ENCODE measurements around the gene PTPRO.

The PTPRO gene

GRCh38 chr12:15368812-15369211, 46.5 kb downstream of the PTPRO start:
- Histone ChIP-seq H3K9me2 (replicated peaks; ENCODE audit: insufficient read depth, low read length) (no peaks in the 10 kb centered on the region), H3K27me3 (ENCODE audit: low read length) (no peaks in the 10 kb centered on the region), H3K36me3 (ENCODE audit: low read length) (no peaks in the 10 kb centered on the region), H3K4me3 (ENCODE audit: insufficient read depth, low read length, poor library complexity, severe bottlenecking) (no peak overlapping the region), H3K9me3 (ENCODE audit: insufficient read depth, low read length) (no peaks in the 10 kb centered on the region), H4K20me1 (ENCODE audit: low read depth, low read length) (no peaks in the 10 kb centered on the region), H3K4me2 (ENCODE audit: low read depth, low read length, poor library complexity, severe bottlenecking) (no peak overlapping the region), H3K27ac (ENCODE audit: low read depth, low read length) (no peak overlapping the region), H3F3A (ENCODE audit: insufficient read depth) (no peaks in the 10 kb centered on the region), H2AFZ (ENCODE audit: low read depth, low read length, severe bottlenecking) (no peak overlapping the region), H3K79me2 (ENCODE audit: insufficient read depth, low read length) (no peaks in the 10 kb centered on the region), H3K9ac (ENCODE audit: low read length) (no peak overlapping the region)
- no peak for TF ChIP-seq EZH2phosphoT487 (conservative IDR thresholded peaks at IDR 0.05; ENCODE audit: low read length)
- TF ChIP-seq, protein P1, sequence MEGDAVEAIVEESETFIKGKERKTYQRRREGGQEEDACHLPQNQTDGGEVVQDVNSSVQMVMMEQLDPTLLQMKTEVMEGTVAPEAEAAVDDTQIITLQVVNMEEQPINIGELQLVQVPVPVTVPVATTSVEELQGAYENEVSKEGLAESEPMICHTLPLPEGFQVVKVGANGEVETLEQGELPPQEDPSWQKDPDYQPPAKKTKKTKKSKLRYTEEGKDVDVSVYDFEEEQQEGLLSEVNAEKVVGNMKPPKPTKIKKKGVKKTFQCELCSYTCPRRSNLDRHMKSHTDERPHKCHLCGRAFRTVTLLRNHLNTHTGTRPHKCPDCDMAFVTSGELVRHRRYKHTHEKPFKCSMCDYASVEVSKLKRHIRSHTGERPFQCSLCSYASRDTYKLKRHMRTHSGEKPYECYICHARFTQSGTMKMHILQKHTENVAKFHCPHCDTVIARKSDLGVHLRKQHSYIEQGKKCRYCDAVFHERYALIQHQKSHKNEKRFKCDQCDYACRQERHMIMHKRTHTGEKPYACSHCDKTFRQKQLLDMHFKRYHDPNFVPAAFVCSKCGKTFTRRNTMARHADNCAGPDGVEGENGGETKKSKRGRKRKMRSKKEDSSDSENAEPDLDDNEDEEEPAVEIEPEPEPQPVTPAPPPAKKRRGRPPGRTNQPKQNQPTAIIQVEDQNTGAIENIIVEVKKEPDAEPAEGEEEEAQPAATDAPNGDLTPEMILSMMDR (IDR thresholded peaks at IDR 0.05; ENCODE audit: insufficient read depth, low read length, poor library complexity, severe bottlenecking) = no peak

- Histone ChIP-seq H3K27me3 (ENCODE audit: low read length) (no peaks in the 10 kb centered on the region), H3K79me2 (ENCODE audit: insufficient read depth, low read length) (no peaks in the 10 kb centered on the region), H3K4me3 (ENCODE audit: insufficient read depth, low read length, poor library complexity, severe bottlenecking) (no peak overlapping the region), H3K9me2 (replicated peaks; ENCODE audit: insufficient read depth, low read length) (no peaks in the 10 kb centered on the region), H4K20me1 (ENCODE audit: low read depth, low read length) (no peaks in the 10 kb centered on the region), H3K27ac (ENCODE audit: low read depth, low read length) (no peak overlapping the region), H3K9ac (ENCODE audit: low read length) (no peak overlapping the region), H3K9me3 (ENCODE audit: insufficient read depth, low read length) (0 out of 2 replicates have a peak, but pooled peaks cover 5% of the 10 kb centered on the region), H3K4me2 (ENCODE audit: low read depth, low read length, poor library complexity, severe bottlenecking) (no peak overlapping the region), H2AFZ (ENCODE audit: low read depth, low read length, severe bottlenecking) (no peak overlapping the region), H3F3A (ENCODE audit: insufficient read depth) (no peaks in the 10 kb centered on the region), H3K36me3 (ENCODE audit: low read length) (no peaks in the 10 kb centered on the region)
- TF ChIP-seq, protein P1 (IDR thresholded peaks at IDR 0.05; ENCODE audit: insufficient read depth, low read length, poor library complexity, severe bottlenecking) = no peak
- no peak for TF ChIP-seq EZH2phosphoT487 (conservative IDR thresholded peaks at IDR 0.05; ENCODE audit: low read length)
Observed at GRCh38 chr12:15372352-15372751, 50.0 kb downstream of the PTPRO start.

DNA sequence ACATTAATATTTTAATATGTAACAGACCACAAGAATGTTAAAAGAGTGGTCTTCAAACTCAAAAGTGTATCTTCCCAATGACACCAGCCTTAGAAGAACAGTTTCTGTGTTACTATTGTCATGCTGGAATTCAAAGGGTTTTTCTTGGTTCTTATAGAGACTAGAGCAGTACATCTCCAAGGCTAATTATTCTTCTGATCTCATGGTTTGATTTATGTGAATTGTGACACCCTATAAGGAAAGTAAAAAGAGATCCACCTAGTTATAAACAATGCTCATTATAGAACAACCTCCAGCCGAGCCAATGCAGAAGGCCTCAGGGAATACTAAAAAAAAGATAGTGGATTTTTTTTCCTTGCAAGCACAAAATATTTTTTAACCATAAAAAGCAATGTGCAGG, 65.5 kb downstream of the PTPRO start:
- no peaks in the 10 kb centered on the region for H3K27me3 ChIP-seq (ENCODE audit: low read length)
- TF ChIP-seq, protein P1 (IDR thresholded peaks at IDR 0.05; ENCODE audit: insufficient read depth, low read length, poor library complexity, severe bottlenecking) = no peak
- TF ChIP-seq EZH2phosphoT487 (conservative IDR thresholded peaks at IDR 0.05; ENCODE audit: low read length) = no peak

More for the DNA sequence above, 65.5 kb downstream of the PTPRO start:
- Histone ChIP-seq H3F3A (ENCODE audit: insufficient read depth) (no peaks in the 10 kb centered on the region), H3K27ac (ENCODE audit: low read depth, low read length) (no peak overlapping the region), H3K79me2 (ENCODE audit: insufficient read depth, low read length) (no peaks in the 10 kb centered on the region), H3K36me3 (ENCODE audit: low read length) (no peaks in the 10 kb centered on the region), H3K9me3 (ENCODE audit: insufficient read depth, low read length) (no peaks in the 10 kb centered on the region), H3K9me2 (replicated peaks; ENCODE audit: insufficient read depth, low read length) (no peaks in the 10 kb centered on the region), H3K4me3 (ENCODE audit: insufficient read depth, low read length, poor library complexity, severe bottlenecking) (no peak overlapping the region), H3K4me2 (ENCODE audit: low read depth, low read length, poor library complexity, severe bottlenecking) (no peak overlapping the region), H3K9ac (ENCODE audit: low read length) (no peak overlapping the region), H4K20me1 (ENCODE audit: low read depth, low read length) (no peaks in the 10 kb centered on the region), H2AFZ (ENCODE audit: low read depth, low read length, severe bottlenecking) (no peak overlapping the region)
